HG02970 (cell line): ENCODE results near the gene CCL19.

Source experiments
- ATAC-seq: cut with Tn5 transposase; IDR thresholded peaks from one replicate; pipeline ENCODE4 v1.9.1; 2021; ENCODE audit warnings: mild to moderate bottlenecking, moderate library complexity, moderate number of reproducible peaks; ENCODE audit not compliant: unreplicated experiment, low FRiP score

CCL19 gene

GRCh38 chr9:34644766-34645314, 46.2 kb downstream of the CCL19 start:
- no peak for ATAC-seq

GRCh38 chr9:34642679-34643078, 48.4 kb downstream of the CCL19 start:
- no peak for ATAC-seq
